GM13976 (cell line): Measurements from ENCODE around the gene SLC7A14.

ENCODE experiments used
- DNase-seq: peaks from one replicate; pipeline ENCODE4 v3.0.0; 2012; ENCODE audit warnings: low spot score
- in situ Hi-C: fragments of 300-500 bp; cut with MboI; formaldehyde crosslinking; loops from one replicate; pipeline ENCODE4 v1.12.0; 2022; ENCODE audit warnings: low sequenced_read_pairs, mixed read lengths, inconsistent platforms; ENCODE audit not compliant: unreplicated experiment
- TF ChIP-seq, protein P1 (sequence below): IDR thresholded peaks from 2 replicates; pipeline ENCODE4 v1.5.1; 2012; ENCODE audit warnings: borderline replicate concordance, mild to moderate bottlenecking; ENCODE audit not compliant: insufficient read depth; ENCODE audit errors: extremely low read depth, missing control alignments, control extremely low read depth

Gene SLC7A14

GRCh38 chr3:170531054-170531453 lies 54.8 kb downstream of the SLC7A14 start:
- in situ Hi-C loops, result no loop called here
- DNase-seq, result no peak
- TF ChIP-seq, protein P1, sequence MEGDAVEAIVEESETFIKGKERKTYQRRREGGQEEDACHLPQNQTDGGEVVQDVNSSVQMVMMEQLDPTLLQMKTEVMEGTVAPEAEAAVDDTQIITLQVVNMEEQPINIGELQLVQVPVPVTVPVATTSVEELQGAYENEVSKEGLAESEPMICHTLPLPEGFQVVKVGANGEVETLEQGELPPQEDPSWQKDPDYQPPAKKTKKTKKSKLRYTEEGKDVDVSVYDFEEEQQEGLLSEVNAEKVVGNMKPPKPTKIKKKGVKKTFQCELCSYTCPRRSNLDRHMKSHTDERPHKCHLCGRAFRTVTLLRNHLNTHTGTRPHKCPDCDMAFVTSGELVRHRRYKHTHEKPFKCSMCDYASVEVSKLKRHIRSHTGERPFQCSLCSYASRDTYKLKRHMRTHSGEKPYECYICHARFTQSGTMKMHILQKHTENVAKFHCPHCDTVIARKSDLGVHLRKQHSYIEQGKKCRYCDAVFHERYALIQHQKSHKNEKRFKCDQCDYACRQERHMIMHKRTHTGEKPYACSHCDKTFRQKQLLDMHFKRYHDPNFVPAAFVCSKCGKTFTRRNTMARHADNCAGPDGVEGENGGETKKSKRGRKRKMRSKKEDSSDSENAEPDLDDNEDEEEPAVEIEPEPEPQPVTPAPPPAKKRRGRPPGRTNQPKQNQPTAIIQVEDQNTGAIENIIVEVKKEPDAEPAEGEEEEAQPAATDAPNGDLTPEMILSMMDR, result no peak

GRCh38 chr3:170529912-170530311 lies 56.0 kb downstream of the SLC7A14 start:
- in situ Hi-C loops, result no loop called here

DNA sequence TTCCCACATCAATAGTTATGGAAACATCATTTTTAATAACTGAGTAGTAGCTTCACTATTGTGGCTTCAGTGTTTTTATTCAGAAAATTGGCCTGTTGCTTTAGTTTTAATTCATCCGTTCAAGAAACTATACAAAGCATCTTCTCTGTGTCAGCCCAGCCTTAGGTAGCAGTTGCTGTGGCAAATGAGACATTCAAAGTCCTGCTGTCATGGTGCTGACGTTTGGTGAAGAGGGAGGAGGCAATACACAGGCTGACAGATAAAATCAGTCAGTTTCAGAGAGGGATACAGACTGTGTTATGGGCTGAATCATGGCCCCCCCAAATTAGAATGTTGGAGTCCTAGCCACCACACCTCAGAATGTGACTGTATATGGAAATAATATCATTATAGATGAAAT lies 56.5 kb downstream of the SLC7A14 start:
- no peak for DNase-seq
- in situ Hi-C loops, result no loop called here
- TF ChIP-seq, protein P1, result no peak

More at GRCh38 chr3:170529912-170530311, 56.0 kb downstream of the SLC7A14 start:
- no peak for DNase-seq
- TF ChIP-seq, protein P1, result no peak

GRCh38 chr3:170528726-170529125 lies 57.1 kb downstream of the SLC7A14 start:
- in situ Hi-C loops, result no loop called here
- DNase-seq, result no peak
- TF ChIP-seq, protein P1, result no peak

DNA sequence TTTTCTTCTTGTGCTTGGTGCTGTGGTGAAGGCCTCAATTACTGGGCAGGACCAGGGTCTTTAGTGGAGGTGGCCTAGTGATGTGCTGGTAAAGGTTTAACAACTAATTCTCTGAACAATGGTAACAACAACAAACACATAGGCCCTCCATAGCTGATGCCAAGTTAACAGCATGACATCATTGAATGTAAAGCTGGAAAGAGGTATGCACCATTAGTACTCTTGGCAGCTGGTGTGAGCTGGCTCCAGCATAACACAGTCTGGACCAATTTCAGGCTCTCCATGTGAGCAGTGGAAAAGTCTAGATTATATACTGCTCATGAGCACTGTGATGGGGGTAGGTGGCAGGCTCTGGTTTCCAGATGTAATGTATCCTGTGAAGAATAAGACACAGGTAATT lies 61.8 kb downstream of the SLC7A14 start:
- TF ChIP-seq, protein P1, result no peak
- no peak for DNase-seq
- in situ Hi-C loops, result no loop called here

- in situ Hi-C loops, result no loop called here
- TF ChIP-seq, protein P1, result no peak
- no peak for DNase-seq
These were observed 62.6 kb downstream of the SLC7A14 start for GRCh38 chr3:170523248-170523647.

- DNase-seq, result no peak
- in situ Hi-C loops, result no loop called here
- TF ChIP-seq, protein P1, result no peak
These were observed 63.7 kb downstream of the SLC7A14 start for GRCh38 chr3:170522201-170522600.
